HG02642 (cell line): ENCODE data around the gene CSRP1.
"Not testable (repeated sequence)": the region's sequence is repeated elsewhere in the genome, so short reads cannot be mapped to it uniquely, and the experiment has no call there.

Source experiments
- ATAC-seq: cut with Tn5 transposase; IDR thresholded peaks from one replicate; pipeline ENCODE4 v1.9.1; 2021; ENCODE audit warnings: mild to moderate bottlenecking; ENCODE audit not compliant: unreplicated experiment, poor library complexity

The CSRP1 gene

DNA sequence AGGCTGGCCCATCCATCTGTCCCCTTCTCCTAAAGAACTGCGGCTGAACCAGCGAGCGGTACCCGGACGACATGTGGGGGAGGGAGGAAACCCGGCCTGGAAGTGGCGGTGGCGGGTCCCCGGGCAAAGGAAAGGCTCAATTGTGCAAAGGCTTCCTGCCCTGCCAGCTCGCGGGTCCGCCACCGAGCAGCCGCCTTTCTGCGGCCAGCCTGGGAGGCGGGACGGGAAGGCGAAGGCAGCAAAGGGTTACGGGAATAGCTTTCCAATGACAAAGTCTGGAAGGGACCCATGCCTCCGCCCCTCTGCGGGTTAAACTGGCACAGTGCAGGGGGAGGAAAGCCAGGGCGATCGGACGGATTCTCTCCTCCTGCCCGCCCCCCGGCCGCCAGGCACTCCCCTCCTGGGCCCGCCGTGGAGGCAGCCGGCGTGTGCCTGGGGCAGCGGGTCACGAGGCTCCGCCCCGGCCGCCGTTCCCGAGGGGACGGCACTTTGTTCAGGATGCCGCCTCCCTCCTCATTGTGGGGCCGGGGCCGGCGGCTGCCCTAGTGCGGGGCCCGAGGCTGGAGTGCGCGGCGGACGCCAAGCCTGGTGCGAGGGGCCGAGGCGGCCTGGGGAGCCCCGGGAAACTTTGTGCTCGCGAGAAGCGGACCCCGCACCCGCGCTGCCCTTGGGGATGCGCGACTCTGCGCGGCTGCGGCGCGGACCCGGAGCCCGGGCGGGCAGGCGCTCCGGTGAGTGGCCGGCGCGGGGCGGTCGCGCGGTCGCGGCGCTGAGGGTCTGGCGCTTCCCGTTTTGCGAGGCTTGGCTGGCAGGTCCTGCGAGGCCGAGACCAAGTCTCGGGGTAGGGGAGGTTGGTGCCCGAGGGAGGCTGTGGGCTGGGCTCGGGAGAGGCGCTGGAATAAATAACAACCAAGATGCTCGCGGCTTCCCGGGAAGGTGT lies 32.0 kb upstream of the CSRP1 start, which contains the start of gene NAV1:
TSS of gene NAV1 (plus strand) at position 516 of the 940 bp plus-strand sequence. CDS start 83,758 bp downstream, outside the sequence.
- no peak for ATAC-seq

DNA sequence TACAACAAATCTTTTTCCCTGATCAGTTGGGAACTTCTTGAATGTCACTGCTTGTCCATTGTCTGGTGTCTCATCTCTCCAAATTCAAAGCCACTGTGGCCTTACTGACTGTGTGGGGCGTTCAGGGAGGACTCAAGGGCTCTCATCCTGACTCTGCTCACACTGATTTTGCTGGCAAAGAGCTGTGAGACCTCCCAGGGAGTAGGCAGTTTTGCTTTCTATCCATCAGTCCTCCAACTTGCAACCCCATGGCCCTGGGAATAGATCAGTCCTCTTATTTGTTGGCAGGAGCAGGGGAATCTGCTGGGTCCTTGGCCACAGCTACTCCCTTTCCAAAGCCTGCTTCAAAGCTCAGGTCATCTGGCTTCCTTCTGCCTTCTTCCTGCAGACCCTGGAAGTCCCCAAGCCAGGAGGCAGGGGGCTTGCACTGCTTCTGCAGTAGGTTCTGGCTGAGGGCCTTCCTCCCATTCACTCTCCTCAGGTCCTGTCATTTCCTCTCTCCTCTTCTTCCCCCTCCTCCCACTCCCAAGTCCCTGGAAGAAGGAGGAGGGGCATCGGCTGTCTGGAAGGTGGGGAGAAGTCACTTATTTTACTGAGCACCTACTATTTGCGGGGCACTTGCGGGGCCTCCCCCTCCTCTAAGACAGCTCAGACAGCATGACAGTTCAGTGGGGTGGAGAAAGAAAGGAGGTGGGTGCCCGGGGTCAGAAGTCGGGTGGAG lies 31.1 kb upstream of the CSRP1 start:
- ATAC-seq, result no peak

DNA sequence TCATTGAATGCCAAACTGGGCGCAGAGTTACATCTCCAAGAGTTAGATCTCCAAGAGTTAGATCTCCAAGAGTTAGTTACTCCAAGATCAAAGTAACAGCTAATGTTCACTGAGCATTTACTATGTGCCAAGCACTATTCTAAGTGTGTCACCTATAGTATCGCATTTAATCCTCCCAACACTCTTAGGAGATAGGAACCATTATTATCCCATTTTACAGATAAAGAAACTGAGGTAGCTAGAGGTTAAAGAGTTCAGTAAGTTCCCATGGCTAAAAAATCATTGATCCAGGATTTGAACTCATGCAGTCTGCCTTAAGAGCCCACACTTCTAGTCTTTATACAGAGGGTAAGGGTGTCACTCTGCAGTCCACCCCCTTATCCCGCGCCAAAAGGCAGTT lies 30.5 kb upstream of the CSRP1 start:
- no peak for ATAC-seq

DNA sequence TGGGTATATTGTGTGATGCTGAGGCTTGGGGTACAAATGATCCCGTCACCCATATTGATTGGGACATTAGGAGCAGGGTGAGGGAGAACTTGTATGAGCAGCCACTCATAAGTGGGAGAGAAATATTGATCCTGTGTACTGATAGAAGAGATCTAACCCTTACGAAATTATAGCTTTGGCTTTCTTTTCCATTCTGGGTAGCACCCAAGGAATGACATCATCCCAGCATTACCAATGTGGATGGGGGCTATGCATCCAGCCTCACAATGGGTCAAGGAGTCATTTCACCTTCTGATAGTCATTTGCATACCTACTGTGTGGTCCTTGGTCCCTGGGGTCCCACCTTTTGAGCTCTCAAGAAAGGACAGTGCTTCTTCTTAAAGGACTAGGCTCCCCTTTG lies 30.1 kb upstream of the CSRP1 start:
- ATAC-seq, result no peak

DNA sequence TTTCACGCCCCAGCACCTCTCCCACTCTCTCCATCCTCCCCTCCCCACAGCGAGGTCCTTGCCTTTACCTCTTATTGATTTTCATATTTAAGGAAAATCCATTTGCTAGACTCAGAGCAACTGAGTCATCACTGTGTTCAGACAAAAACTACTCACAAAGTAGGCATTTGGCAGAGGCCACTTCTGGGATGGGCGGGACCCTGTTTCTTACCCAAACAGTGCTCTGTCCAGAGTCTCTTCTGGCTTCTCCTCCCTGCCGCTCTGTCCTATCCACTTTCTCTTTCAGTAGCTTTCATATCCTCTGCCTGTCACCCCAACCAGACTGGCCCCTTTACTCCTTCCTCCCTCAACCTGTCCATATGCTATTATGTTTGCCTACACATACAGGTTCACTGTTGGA lies 29.6 kb upstream of the CSRP1 start:
- no peak for ATAC-seq

DNA sequence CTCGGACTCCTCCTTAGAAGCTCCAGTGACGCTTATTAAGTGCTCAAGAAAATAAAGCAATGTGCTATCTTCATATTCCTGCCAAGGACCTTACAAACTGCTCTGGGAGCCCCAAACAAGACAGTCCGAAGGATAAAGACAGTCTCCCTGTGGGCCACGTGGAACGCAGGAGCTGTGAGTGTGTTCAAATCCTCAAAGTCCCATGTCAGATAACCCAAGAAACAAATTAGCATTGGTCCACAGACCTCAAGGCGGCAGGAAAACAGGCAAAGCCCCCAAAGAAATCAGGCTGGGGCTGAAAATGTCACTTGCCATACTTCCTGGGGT lies 29.0 kb upstream of the CSRP1 start:
- no peak for ATAC-seq

DNA sequence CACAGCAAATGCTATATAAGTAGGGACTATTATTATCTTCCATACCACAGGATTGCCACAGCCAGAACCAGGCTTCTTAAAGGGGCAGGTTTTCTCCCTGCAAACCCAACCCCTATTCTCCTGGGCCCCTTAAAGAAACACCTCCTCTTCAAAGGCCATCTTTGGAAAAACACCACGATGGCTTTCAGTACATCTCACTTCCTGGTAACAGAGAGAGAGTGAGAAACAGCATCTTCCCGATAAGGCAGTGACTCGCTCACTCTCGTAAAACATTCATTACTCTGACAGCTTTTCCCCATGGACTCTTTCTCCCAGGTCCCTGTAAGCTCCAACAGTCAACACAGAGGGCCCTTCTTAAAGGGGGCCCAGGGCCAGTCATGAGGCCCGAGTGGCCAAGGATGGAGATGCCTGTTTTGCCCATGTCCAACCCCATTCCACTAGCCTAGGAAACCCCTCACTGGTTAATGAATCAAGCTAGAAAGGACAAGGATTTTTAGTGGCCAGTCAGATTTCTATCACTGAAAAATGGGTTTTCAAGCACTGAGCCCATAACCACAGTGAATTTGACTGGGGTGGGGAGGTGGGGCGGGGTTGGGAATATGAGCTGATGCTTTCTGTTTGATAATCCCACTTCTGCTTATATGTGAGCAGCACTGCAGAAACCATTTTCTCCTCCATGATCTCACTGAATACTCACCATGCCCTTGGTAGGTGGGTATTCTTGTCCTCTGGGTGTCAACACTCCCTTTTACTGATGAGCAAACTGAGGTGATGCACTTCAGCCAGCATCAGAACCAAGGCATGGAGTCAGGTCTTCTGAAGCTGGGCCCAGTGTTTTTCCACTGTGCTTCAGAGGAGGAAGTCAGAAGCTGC lies 28.4 kb upstream of the CSRP1 start:
- ATAC-seq, result no peak

DNA sequence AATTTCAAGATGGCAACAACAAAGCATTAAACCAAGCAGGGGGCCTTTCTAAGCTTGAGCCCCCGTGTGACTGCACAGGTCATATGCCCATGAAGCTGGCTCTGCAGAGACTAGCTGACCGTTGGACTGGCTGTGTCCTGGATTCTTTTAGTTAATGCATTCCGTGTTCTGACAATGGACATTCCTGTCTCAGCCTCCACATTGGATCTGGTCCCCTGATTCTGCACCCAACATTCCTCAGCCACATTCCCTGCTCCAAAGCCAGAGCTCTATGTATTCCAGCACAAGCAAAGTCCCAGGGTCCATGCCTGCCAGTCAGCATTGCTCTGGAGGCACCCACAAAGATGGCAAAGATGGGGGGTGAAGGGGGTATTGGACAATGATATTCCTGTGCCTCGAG lies 26.9 kb upstream of the CSRP1 start:
- ATAC-seq, result no peak

DNA sequence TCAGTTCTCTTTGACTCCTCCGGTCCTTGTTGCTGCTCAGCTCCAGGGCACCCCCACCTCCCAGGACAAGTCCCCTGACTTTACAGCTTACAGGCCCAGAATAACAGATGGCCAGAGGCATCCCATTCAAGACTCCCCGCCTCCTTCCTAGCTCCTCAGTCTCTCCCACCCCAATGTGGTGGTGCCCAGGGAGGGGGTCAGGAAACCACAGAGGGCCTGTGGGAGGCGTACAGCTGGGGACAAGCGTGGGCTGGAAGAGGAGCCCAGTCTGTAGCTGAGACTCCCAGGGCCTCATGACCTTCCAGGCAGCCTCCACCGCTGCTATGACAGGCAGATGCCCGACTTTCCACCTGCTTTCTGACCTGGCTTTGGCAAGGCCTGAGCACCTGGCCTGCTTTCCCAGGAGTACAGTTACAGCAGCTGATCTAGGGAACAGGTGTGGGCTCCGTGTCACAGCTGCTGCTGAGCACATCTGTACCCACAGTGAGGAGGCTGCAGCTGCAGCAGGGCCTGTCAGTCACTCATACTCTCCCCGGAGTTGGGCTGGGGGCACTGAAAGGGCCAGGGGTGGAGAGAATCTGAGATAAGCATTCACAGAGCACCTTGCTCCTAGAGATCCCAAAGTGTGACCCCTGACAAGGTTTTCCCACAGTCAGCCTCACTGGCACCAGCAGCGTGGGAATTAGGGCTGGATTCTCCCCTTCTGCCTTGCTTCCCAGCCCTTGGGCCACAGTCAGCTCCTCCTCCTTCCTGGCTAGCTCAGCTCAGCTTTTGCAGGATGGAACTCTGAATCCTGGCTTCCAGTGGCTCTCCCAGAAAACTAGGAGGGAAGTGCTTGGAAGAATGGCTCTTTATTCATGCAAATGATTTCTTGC lies 24.9 kb upstream of the CSRP1 start:
- no peak for ATAC-seq

DNA sequence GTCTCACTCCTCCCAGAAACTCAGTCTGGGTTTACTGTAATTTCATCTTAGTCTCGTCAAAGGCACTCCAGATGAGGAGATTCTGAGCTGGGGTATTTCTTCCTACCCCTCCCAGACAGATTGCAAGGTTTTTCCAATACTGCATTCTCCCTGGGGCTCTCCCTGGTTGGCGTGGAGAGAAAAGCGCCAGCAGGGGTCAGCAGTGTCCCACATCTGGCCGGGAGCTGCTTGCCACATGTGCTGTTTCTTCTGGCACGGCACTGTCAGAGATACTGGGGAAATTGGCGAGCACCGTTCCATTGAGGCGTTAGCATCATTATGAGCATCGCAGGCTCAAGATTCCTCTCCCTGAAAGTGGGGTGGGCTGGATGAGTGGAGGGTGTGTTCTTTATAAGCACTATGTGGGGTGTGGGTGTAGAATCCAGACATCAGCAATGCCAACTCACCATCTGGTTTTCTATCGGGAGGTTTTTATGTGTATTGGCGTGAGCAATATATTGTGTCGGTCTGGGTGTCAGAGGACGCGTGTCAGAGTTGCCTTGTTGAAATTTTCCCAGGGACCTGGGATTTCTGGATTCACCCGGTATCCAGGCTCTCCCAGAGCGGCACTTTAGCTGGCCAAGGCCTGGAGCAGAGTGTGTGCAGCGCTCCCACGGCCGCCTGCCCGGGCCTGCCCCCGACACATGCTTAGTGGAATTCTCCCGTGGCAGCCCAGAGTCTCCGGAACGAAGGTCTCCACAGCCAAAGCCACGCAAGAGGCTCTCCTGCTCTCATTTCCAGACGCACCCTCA lies 24.0 kb upstream of the CSRP1 start:
- ATAC-seq, result no peak

DNA sequence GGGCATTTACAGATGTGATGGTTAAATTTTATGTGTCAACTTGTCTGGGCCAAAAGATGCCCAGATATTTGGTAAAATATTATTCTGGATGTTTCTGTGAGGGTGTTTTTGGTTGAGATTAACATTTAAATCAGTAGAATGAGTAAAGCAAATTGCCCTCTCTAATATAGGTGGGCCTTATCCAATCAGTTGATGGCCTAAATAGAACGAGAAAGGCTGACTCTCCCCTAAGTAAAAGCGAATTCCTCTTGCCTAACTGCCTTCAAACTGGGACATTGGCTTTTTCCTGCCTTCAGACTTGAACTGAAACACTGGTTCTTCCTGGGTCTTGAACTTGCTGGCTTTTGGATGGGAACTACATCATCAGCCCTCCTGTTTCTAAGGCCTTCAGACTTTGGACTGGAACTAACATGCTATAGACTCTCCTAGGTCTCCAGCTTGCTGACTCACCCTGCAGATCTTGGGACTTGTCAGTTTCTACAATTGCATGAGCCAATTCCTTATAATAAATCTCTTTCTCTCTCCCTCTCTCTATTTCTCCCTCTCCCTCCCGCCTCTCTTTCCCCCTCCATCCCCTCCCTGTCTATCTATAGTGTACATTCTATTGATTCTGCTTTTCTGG lies 21.8 kb upstream of the CSRP1 start:
- ATAC-seq, result no peak

DNA sequence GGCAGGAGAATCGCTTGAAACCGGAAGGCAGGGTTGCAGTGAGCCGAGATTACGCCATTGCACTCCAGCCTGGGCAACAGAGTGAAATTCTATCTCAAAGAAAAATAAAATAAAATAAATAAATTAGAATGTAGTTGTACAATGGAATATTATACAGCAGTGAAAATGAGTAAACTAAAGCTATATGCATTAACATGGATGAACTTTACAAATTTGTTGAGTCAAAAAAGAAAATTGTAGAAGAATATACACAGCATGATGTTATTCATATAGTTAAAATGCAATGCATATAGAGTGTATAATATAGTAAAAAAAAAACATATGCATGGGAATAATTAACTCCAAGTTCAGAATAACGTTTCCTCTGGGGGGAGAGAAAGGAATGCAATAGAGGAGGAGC lies 21.0 kb upstream of the CSRP1 start:
- ATAC-seq, result no peak

DNA sequence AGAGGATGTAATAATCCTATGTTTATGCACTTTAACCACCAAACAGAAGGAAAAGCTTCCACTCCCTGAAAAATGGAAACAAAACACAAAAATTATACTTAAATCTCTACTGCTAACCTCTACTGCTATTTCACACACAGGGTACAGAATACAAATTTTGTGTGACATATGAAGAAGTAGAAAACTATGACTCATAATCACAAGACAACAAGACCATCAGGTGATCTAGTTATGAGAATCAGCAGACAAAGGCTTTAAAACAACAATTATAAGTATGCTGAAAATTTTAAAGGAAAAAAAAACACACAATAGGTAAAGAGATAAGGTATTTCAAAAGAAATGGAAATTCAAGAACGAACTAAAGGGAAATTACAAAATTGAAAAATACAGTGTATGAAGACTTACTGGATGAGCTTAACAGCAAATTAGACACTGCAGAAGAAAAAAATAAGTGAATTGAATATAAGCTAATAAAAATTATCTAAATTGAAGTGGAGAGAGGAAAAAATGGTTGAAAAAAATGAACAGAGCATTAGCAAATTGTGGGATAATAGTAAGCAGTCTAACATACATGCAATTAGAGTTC lies 18.4 kb upstream of the CSRP1 start:
- no peak for ATAC-seq

DNA sequence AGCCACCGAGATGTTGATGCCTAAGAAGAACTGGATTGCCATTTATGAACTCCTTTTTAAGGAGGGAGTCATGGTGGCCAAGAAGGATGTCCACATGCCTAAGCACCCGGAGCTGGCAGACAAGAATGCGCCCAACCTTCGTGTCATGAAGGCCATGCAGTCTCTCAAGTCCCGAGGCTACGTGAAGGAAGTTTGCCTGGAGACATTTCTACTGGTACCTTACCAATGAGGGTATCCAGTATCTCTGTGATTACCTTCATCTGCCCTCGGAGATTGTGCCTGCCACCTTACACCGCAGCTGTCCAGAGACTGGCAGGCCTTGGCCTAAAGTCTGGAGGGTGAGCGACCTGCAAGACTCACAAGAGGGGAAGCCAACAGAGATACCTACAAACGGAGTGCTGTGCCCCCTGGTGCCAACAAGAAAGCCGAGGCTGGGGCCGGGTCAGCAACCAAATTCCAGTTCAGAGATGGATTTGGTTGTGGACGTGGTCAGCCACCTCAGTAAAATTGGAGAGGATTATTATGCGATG lies 13.2 kb upstream of the CSRP1 start:
- not testable (repeated sequence) for ATAC-seq

DNA sequence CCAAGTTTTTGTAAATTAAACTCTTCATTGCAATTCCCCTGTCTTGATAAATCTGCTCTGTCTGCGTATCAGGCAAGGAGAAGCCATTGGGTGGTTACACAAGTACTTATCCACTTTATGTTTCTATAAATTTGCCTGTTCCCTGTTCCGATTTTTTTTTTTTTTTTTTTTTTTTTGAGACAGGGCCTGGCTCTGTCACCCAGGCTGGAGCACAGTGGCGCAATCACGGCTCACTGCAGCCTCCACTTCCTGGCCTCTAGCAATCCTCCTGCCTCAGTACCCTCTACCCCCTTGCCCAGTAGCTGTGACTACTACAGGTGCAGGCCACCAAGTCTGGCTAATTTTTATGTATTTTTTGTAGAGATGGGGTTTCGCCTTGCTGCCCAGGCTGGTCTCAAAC lies 11.1 kb upstream of the CSRP1 start:
- no peak for ATAC-seq

DNA sequence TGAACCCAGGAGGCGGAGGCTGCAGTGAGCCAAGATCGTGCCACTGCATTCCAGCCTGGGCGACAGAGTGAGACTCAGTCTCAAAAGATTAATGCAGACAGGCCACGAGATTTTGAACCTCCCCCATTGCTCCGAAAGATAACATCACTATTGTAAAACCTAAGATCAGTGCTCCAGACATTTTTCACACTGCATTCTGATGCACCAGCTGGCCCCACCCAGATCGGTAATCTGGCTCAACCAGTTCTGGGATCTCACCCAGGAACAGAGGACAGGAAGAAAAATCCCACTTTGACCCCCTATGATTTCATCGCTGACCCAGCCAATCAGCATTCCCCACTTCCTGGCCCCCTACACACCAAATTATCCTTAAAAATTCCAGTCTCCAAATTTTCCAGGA lies 10.7 kb upstream of the CSRP1 start:
- no peak for ATAC-seq

DNA sequence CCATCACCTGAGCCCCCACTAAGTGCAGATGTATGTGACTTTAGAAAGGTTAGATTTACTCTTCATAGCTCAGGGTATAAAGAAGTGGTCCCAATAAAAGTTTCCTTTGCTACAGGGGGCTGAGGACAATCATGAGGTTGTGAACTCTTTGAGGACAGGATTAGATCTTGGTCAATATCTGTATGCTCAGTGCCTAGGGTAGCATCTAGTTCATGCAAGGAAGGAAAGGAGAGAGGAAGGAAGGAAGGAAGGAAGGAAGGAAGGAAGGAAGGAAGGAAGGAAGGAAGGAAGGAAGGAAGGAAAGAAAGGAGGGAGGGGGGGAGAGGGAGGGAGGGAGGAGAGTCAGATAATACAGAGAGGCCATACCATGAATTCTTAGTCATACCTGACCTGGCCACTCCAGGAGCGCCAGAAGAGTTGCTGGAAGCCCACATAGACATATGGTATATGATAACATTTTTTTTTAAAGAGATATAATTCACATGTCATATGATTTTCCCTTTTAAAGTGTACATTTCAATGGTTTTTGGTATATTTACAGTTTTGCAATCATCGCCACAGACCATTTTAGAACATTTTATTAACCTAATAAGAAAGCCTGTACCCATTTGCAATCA lies 9.7 kb upstream of the CSRP1 start:
- no peak for ATAC-seq

DNA sequence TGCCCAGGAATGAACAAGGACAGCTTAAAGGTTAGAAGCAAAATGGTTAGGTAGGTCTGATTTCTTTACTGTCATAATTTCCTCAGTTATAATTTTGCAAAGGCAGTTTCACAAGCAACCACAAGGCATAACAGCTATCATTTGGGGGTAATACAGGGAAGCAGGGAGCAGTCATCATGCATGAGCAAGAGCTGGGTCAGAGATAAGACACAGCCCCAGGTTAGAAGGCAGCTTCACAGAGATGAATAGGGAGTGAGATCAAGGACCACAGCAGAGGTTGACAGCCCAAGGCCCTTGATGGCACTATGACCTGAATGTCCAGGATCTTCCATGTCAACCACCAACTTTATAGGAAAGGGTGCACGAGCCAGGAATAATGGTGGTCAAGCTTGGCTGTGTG lies 9.0 kb upstream of the CSRP1 start:
- ATAC-seq, result no peak
